ENCODE results near the gene PLEK. TPM values are rescaled to one million over a fixed set of nuclear protein-coding genes. Genes with fewer than 3 reads are reported as not detected.
"Not testable (repeated sequence)": the region's sequence is repeated elsewhere in the genome, so short reads cannot be mapped to it uniquely, and the experiment has no call there.

PLEK gene
- total RNA-seq, 1 donor from 2014 or later: not detected

GRCh38 chr2:68342470-68342869, 22.6 kb upstream of the PLEK start:
- H3K27ac Mint-ChIP-seq (ENCODE audit: unreplicated experiment): no peak overlapping the region
- no peaks in the 10 kb centered on the region for H3K36me3 ChIP-seq (ENCODE audit: insufficient read depth, low read length)
- H3K27me3 Mint-ChIP-seq (ENCODE audit: low read depth, unreplicated experiment): peaks cover 3% of the 10 kb centered on the region
- H3K9ac ChIP-seq (ENCODE audit: low read length): no peak overlapping the region
- no peaks in the 10 kb centered on the region for H4K20me1 ChIP-seq (ENCODE audit: insufficient read depth, low read length)
- H3K4me1 Mint-ChIP-seq (ENCODE audit: low read depth, unreplicated experiment): no peaks in the 10 kb centered on the region
- no peaks in the 10 kb centered on the region for H3K79me2 ChIP-seq (ENCODE audit: insufficient read depth, low read length)
- H3K9me3 ChIP-seq (ENCODE audit: insufficient read depth, low read depth, low read length): no peaks in the 10 kb centered on the region
- FAIRE-seq (peak; percentile 13), DNase-seq (ENCODE audit: low read depth) (no peak)
- no peak overlapping the region for H3K4me3 ChIP-seq (ENCODE audit: insufficient read depth, low read depth, low read length)
- no peaks in the 10 kb centered on the region for H3K9me3 Mint-ChIP-seq (ENCODE audit: unreplicated experiment)
- no peaks in the 10 kb centered on the region for H3K36me3 Mint-ChIP-seq (ENCODE audit: low read depth, unreplicated experiment)
- no peak overlapping the region for H2AFZ ChIP-seq (ENCODE audit: low read depth, low read length)
- H3K27ac ChIP-seq (ENCODE audit: low read depth, low read length): no peak overlapping the region
- H3K4me2 ChIP-seq (ENCODE audit: low read length): no peak overlapping the region
- no peaks in the 10 kb centered on the region for H3K4me1 ChIP-seq (ENCODE audit: insufficient read depth, low read length)
- H3K4me3 Mint-ChIP-seq (ENCODE audit: unreplicated experiment): no peak overlapping the region
- H3K27me3 ChIP-seq (ENCODE audit: insufficient read depth, low read length): no peaks in the 10 kb centered on the region
- no peak for TF ChIP-seq CTCF (IDR thresholded peaks at IDR 0.05; ENCODE audit: insufficient read depth, low read depth, low read length)
- TF ChIP-seq EZH2 (IDR thresholded peaks at IDR 0.05; ENCODE audit: insufficient read depth, low read length): no peak

- Histone ChIP-seq H3K4me3 (ENCODE audit: insufficient read depth, low read depth, low read length) (no peak overlapping the region), H2AFZ (ENCODE audit: low read depth, low read length) (no peak overlapping the region), H3K27me3 (ENCODE audit: insufficient read depth, low read length) (no peaks in the 10 kb centered on the region), H3K9me3 (ENCODE audit: insufficient read depth, low read depth, low read length) (no peaks in the 10 kb centered on the region), H3K27ac (ENCODE audit: low read depth, low read length) (no peak overlapping the region), H3K36me3 (ENCODE audit: insufficient read depth, low read length) (no peaks in the 10 kb centered on the region), H3K9ac (ENCODE audit: low read length) (no peak overlapping the region), H3K79me2 (ENCODE audit: insufficient read depth, low read length) (no peaks in the 10 kb centered on the region), H3K4me2 (ENCODE audit: low read length) (no peak overlapping the region), H3K4me1 (ENCODE audit: insufficient read depth, low read length) (no peaks in the 10 kb centered on the region), H4K20me1 (ENCODE audit: insufficient read depth, low read length) (no peaks in the 10 kb centered on the region)
- Mint-ChIP-seq H3K4me1 (ENCODE audit: low read depth, unreplicated experiment) (no peaks in the 10 kb centered on the region), H3K27ac (ENCODE audit: unreplicated experiment) (no peak overlapping the region), H3K4me3 (ENCODE audit: unreplicated experiment) (no peak overlapping the region), H3K9me3 (ENCODE audit: unreplicated experiment) (no peaks in the 10 kb centered on the region), H3K27me3 (ENCODE audit: low read depth, unreplicated experiment) (peaks cover 3% of the 10 kb centered on the region), H3K36me3 (ENCODE audit: low read depth, unreplicated experiment) (no peaks in the 10 kb centered on the region)
- TF ChIP-seq EZH2 (IDR thresholded peaks at IDR 0.05; ENCODE audit: insufficient read depth, low read length) (no peak), CTCF (IDR thresholded peaks at IDR 0.05; ENCODE audit: insufficient read depth, low read depth, low read length) (no peak)
- DNase-seq (ENCODE audit: low read depth) (no peak), FAIRE-seq (no peak)
Measured at GRCh38 chr2:68344031-68344430, 21.1 kb upstream of the PLEK start.

- Histone ChIP-seq H3K4me3 (ENCODE audit: insufficient read depth, low read depth, low read length) (no peak overlapping the region), H4K20me1 (ENCODE audit: insufficient read depth, low read length) (no peaks in the 10 kb centered on the region), H3K4me2 (ENCODE audit: low read length) (no peak overlapping the region), H3K9ac (ENCODE audit: low read length) (no peak overlapping the region), H3K27me3 (ENCODE audit: insufficient read depth, low read length) (no peaks in the 10 kb centered on the region), H3K36me3 (ENCODE audit: insufficient read depth, low read length) (no peaks in the 10 kb centered on the region), H2AFZ (ENCODE audit: low read depth, low read length) (no peak overlapping the region), H3K79me2 (ENCODE audit: insufficient read depth, low read length) (no peaks in the 10 kb centered on the region), H3K9me3 (ENCODE audit: insufficient read depth, low read depth, low read length) (no peaks in the 10 kb centered on the region), H3K4me1 (ENCODE audit: insufficient read depth, low read length) (no peaks in the 10 kb centered on the region), H3K27ac (ENCODE audit: low read depth, low read length) (no peak overlapping the region)
- no peaks in the 10 kb centered on the region for H3K9me3 Mint-ChIP-seq (ENCODE audit: unreplicated experiment)
- no peak for FAIRE-seq
- no peak overlapping the region for H3K4me3 Mint-ChIP-seq (ENCODE audit: unreplicated experiment)
- H3K4me1 Mint-ChIP-seq (ENCODE audit: low read depth, unreplicated experiment): no peaks in the 10 kb centered on the region
- DNase-seq (ENCODE audit: low read depth): no peak
- TF ChIP-seq CTCF (IDR thresholded peaks at IDR 0.05; ENCODE audit: insufficient read depth, low read depth, low read length) (no peak), EZH2 (IDR thresholded peaks at IDR 0.05; ENCODE audit: insufficient read depth, low read length) (no peak)
- H3K36me3 Mint-ChIP-seq (ENCODE audit: low read depth, unreplicated experiment): no peaks in the 10 kb centered on the region
- no peak overlapping the region for H3K27ac Mint-ChIP-seq (ENCODE audit: unreplicated experiment)
- H3K27me3 Mint-ChIP-seq (ENCODE audit: low read depth, unreplicated experiment): peaks cover 3% of the 10 kb centered on the region
Measured at GRCh38 chr2:68345129-68345875, 19.8 kb upstream of the PLEK start.

- not testable (repeated sequence) for H3K9me3 ChIP-seq (ENCODE audit: insufficient read depth, low read depth, low read length); H3K36me3 ChIP-seq (ENCODE audit: insufficient read depth, low read length); H2AFZ ChIP-seq (ENCODE audit: low read depth, low read length); H3K27me3 ChIP-seq (ENCODE audit: insufficient read depth, low read length); H3K4me1 ChIP-seq (ENCODE audit: insufficient read depth, low read length); H3K9ac ChIP-seq (ENCODE audit: low read length); H3K36me3 Mint-ChIP-seq (ENCODE audit: low read depth, unreplicated experiment); H3K27ac Mint-ChIP-seq (ENCODE audit: unreplicated experiment); DNase-seq (ENCODE audit: low read depth); FAIRE-seq; H3K79me2 ChIP-seq (ENCODE audit: insufficient read depth, low read length); H3K4me3 ChIP-seq (ENCODE audit: insufficient read depth, low read depth, low read length); H3K4me1 Mint-ChIP-seq (ENCODE audit: low read depth, unreplicated experiment); H4K20me1 ChIP-seq (ENCODE audit: insufficient read depth, low read length); H3K4me3 Mint-ChIP-seq (ENCODE audit: unreplicated experiment); H3K4me2 ChIP-seq (ENCODE audit: low read length); H3K27me3 Mint-ChIP-seq (ENCODE audit: low read depth, unreplicated experiment); H3K27ac ChIP-seq (ENCODE audit: low read depth, low read length); H3K9me3 Mint-ChIP-seq (ENCODE audit: unreplicated experiment)
Measured at GRCh38 chr2:68349091-68349490, 16.0 kb upstream of the PLEK start.
